RWPE2 (cell line): Measurements from ENCODE around the gene LIMS2.
A peak's percentile ranks its signal among the peaks of the same experiment; 100 is the strongest.

Experiments
- ATAC-seq: fragments of 200-7000 bp; cut with Tn5 transposase; 3 replicates; pipeline ENCODE4 v1.9.1; 2021; ENCODE audit warnings: low read depth
- DNase-seq: peaks from one replicate; pipeline ENCODE4 v3.0.0-alpha.2; 2020; ENCODE audit warnings: low spot score
- H3K27ac ChIP-seq: fragments of 450-650 bp; 2 replicates; pipeline ENCODE4 v1.5.1; 2017; ENCODE audit warnings: mild to moderate bottlenecking; ENCODE audit not compliant: poor library complexity, severe bottlenecking
- H3K27me3 ChIP-seq: fragments of 250-450 bp; sonication (Bioruptor Pico); 2 replicates; pipeline ENCODE4 v1.5.1; 2021; ENCODE audit warnings: mild to moderate bottlenecking, moderate library complexity; ENCODE audit not compliant: insufficient read depth, poor library complexity, severe bottlenecking
- H3K36me3 ChIP-seq: fragments of 250-450 bp; sonication (Bioruptor Pico); 2 replicates; pipeline ENCODE4 v1.5.1; 2020; ENCODE audit warnings: low read depth, mild to moderate bottlenecking, moderate library complexity
- H3K4me1 ChIP-seq: fragments of 250-450 bp; sonication (Bioruptor Pico); 2 replicates; pipeline ENCODE4 v1.5.1; 2021; ENCODE audit warnings: mild to moderate bottlenecking, moderate library complexity; ENCODE audit not compliant: insufficient read depth, poor library complexity, severe bottlenecking
- H3K4me3 ChIP-seq: fragments of 250-450 bp; sonication (Bioruptor Pico); 2 replicates; pipeline ENCODE4 v1.5.1; 2021; ENCODE audit warnings: mild to moderate bottlenecking, moderate library complexity; ENCODE audit not compliant: severe bottlenecking
- H3K9me3 ChIP-seq: fragments of 250-450 bp; sonication (Bioruptor Pico); 2 replicates; pipeline ENCODE4 v1.5.1; 2021; ENCODE audit warnings: mild to moderate bottlenecking, moderate library complexity; ENCODE audit not compliant: severe bottlenecking
- TF ChIP-seq, protein P1 (sequence below): fragments of 450-650 bp; IDR thresholded peaks from one replicate; pipeline ENCODE4 v1.5.1; 2017; ENCODE audit warnings: mild to moderate bottlenecking, moderate library complexity; ENCODE audit not compliant: poor library complexity, severe bottlenecking

LIMS2 gene

DNA sequence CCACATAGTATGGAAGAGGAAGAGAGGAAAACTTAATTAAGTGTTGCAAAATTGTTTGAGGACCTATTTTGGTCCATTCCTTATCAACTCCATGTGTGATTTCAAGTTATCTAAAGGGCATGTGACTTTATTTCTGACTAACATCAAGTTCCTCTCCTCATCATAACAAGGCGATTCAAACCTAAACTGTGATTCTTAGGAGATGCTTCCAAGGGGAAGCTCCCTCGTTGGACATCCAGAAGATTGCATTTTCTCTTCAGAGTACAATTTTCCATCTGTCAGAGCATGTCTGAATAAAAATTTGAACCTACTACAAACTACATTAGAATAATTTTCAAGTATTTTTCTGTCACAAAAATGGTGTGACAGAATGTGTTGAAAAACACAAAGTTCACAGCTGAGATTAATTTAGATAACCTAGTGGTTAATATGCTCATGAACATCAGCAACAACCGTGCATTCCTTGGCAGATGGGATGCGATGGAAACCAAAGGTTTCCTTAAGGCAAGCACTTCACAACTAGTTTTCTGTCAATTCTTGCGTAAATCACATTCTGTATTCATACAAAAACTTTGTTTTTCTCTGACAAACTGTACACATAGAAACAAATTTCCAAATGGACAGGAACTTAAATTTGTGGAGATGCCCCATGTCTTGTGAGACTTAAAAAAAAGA is 30.2 kb upstream of the LIMS2 start:
- H3K4me3 ChIP-seq, result no peak overlapping the region
- TF ChIP-seq, protein P1, sequence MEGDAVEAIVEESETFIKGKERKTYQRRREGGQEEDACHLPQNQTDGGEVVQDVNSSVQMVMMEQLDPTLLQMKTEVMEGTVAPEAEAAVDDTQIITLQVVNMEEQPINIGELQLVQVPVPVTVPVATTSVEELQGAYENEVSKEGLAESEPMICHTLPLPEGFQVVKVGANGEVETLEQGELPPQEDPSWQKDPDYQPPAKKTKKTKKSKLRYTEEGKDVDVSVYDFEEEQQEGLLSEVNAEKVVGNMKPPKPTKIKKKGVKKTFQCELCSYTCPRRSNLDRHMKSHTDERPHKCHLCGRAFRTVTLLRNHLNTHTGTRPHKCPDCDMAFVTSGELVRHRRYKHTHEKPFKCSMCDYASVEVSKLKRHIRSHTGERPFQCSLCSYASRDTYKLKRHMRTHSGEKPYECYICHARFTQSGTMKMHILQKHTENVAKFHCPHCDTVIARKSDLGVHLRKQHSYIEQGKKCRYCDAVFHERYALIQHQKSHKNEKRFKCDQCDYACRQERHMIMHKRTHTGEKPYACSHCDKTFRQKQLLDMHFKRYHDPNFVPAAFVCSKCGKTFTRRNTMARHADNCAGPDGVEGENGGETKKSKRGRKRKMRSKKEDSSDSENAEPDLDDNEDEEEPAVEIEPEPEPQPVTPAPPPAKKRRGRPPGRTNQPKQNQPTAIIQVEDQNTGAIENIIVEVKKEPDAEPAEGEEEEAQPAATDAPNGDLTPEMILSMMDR, result no peak
- H3K4me1 ChIP-seq, result peaks cover 11% of the 10 kb centered on the region
- H3K27me3 ChIP-seq, result no peaks in the 10 kb centered on the region
- peaks cover 51% of the 10 kb centered on the region for H3K36me3 ChIP-seq
- H3K27ac ChIP-seq, result no peak overlapping the region
- ATAC-seq (no peak), DNase-seq (no peak)
- H3K9me3 ChIP-seq, result no peaks in the 10 kb centered on the region

DNA sequence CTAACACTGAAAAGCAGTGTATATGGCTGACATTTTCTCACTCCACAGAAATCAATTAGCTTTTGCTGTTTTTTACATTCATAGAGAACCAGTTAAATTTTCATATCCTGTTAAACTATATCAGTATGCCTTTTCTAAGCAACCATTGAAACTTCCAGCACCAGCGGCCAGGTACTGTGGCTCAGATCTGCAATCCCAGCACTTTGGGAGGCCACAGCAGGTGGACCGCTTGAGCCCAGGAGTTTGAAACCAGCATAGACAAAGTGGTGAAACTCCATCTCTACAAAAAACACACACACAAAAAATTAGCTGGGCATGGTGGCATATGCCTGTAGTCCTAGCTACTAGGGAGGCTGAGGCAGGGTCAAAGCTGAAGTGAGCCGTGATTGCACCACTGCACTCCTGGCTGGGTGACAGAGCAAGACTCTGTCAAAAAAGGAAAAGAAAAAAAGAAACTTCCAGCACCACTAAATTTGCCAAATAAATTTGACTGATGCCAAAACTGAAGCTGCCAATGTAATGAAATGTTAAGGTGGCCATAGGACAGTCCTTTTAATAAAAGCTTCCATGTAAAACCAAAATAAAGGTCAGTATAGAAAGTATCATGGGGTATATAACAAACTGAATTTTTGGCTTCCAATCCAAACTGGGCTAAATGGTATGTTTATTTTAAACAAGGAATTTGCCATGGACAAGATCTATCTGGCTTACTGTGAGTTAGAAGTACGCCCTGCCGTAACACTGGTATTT is 29.5 kb upstream of the LIMS2 start:
- peaks cover 49% of the 10 kb centered on the region for H3K36me3 ChIP-seq
- ATAC-seq, result no peak
- H3K4me3 ChIP-seq, result no peak overlapping the region
- H3K27me3 ChIP-seq, result no peaks in the 10 kb centered on the region
- H3K4me1 ChIP-seq, result peaks cover 11% of the 10 kb centered on the region
- TF ChIP-seq, protein P1, result no peak
- DNase-seq, result no peak
- no peak overlapping the region for H3K27ac ChIP-seq
- no peaks in the 10 kb centered on the region for H3K9me3 ChIP-seq

DNA sequence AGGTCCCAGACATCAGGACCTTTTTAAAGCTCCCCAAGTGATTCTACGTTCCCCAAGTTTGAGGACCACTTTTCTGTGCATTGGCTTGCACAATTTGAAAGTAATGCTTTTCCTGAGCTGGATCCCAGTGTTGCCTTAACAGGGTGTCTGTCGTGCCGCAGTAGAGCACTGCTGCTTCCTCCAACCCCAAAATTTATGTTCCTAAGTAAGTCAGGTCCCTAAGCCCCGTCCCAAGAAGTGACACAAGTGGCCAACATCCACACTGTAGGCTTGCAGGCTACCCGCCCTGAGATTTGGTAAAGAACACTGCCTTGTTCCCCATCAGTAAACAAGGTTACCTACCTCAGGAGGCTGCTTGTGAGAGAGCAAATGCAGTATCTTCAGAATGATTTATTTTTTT is 28.0 kb upstream of the LIMS2 start:
- Histone ChIP-seq H3K4me3 (no peak overlapping the region), H3K27ac (no peak overlapping the region), H3K4me1 (peaks cover 11% of the 10 kb centered on the region), H3K9me3 (no peaks in the 10 kb centered on the region), H3K36me3 (peaks cover 39% of the 10 kb centered on the region), H3K27me3 (no peaks in the 10 kb centered on the region)
- ATAC-seq, result no peak
- TF ChIP-seq, protein P1, result no peak
- DNase-seq, result no peak

DNA sequence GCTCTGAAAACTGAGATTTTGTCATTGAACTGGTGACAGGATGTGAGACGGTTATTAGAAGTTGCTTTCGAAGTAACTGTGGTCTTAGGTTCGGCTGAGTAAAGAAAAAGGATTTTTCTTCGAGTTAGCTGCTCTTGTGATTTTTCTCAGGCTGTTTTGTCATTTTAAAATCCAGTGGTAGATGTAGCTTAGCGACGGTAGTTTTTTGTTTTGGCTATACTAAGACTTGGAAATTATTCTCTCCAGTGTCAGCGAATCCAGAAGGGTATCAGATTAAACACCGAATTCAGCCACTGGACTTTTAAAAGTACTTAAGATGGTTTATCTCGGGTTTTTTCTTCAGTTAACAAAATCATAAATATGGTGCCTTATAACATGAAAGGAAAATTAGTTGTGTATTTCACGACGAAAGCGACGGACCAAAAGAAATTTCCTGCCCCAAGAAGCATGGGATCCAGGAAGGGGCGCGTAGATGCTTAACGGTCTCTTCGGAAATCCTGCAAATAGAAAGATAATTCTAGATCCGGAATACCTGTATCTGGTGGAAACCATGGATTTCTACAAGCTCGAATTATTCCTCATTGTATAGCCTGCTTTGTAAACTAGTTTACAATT is 27.2 kb upstream of the LIMS2 start:
- Histone ChIP-seq H3K4me1 (peaks cover 11% of the 10 kb centered on the region), H3K27ac (peak overlapping the region; percentile 81), H3K36me3 (peaks cover 31% of the 10 kb centered on the region), H3K4me3 (peak overlapping the region; percentile 83), H3K9me3 (no peaks in the 10 kb centered on the region), H3K27me3 (no peaks in the 10 kb centered on the region)
- no peak for ATAC-seq
- TF ChIP-seq, protein P1, result no peak
- DNase-seq, result no peak
